GM19468 (cell line): ENCODE measurements around the gene REPS2.

ENCODE experiments used
- ATAC-seq: cut with Tn5 transposase; IDR thresholded peaks from one replicate; pipeline ENCODE4 v1.9.1; 2021; ENCODE audit warnings: mild to moderate bottlenecking, moderate library complexity, moderate number of reproducible peaks; ENCODE audit not compliant: unreplicated experiment; ENCODE audit errors: extremely low read depth

The REPS2 gene

GRCh38 chrX:16946361-16946964 is at the start of gene REPS2:
REPS2 (plus strand) TSS chrX:16946658; CDS start chrX:16946862, 204 bp downstream.
- peak; percentile 77 for ATAC-seq

- no peak for ATAC-seq
Measured at GRCh38 chrX:16897445-16897844, 49.0 kb upstream of the REPS2 start.

- ATAC-seq, result no peak
Measured at GRCh38 chrX:16903274-16904022, 43.0 kb upstream of the REPS2 start.

GRCh38 chrX:16910376-16910775 is 36.1 kb upstream of the REPS2 start:
- ATAC-seq, result no peak

GRCh38 chrX:16914058-16914457 is 32.4 kb upstream of the REPS2 start:
- ATAC-seq, result no peak

- ATAC-seq, result no peak
Measured at GRCh38 chrX:16916561-16916960, 29.9 kb upstream of the REPS2 start.

GRCh38 chrX:16917120-16917519 is 29.3 kb upstream of the REPS2 start:
- ATAC-seq, result no peak

- no peak for ATAC-seq
Measured at GRCh38 chrX:16918979-16919378, 27.5 kb upstream of the REPS2 start.

- no peak for ATAC-seq
Measured at GRCh38 chrX:16920075-16920474, 26.4 kb upstream of the REPS2 start.

GRCh38 chrX:16923157-16923556 is 23.3 kb upstream of the REPS2 start:
- ATAC-seq, result no peak

GRCh38 chrX:16924631-16925480 is 21.6 kb upstream of the REPS2 start:
- no peak for ATAC-seq

- no peak for ATAC-seq
Measured at GRCh38 chrX:16930392-16930791, 16.1 kb upstream of the REPS2 start.

- ATAC-seq, result no peak
Measured at GRCh38 chrX:16931371-16931770, 15.1 kb upstream of the REPS2 start.

GRCh38 chrX:16931855-16932575 is 14.4 kb upstream of the REPS2 start:
- ATAC-seq, result no peak

GRCh38 chrX:16934185-16934584 is 12.3 kb upstream of the REPS2 start:
- ATAC-seq, result no peak

GRCh38 chrX:16946971-16947562 is 609 bp downstream of the REPS2 start:
- no peak for ATAC-seq

GRCh38 chrX:16950423-16950822 is 4.0 kb downstream of the REPS2 start:
- ATAC-seq, result no peak

GRCh38 chrX:16953606-16954211 is 7.3 kb downstream of the REPS2 start:
- ATAC-seq, result no peak

GRCh38 chrX:16957751-16958150 is 11.3 kb downstream of the REPS2 start:
- no peak for ATAC-seq

GRCh38 chrX:16958356-16958755 is 11.9 kb downstream of the REPS2 start:
- no peak for ATAC-seq
